CD4-positive, alpha-beta T cell treated with Interleukin-1 beta for 1 hour (primary cell): ENCODE data around the gene ZMYND10.

Experiments used
- DNase-seq, 2 donors: peaks; one replicate each; pipeline ENCODE4 v3.0.0-alpha.2; 2020 to 2022

The ZMYND10 gene

GRCh38 chr3:50300681-50301254 lies 44.8 kb downstream of the ZMYND10 start:
- DNase-seq = no peak

GRCh38 chr3:50299929-50300680 lies 45.4 kb downstream of the ZMYND10 start:
- DNase-seq = peak in 1 of 2 donors; percentile 66

DNA sequence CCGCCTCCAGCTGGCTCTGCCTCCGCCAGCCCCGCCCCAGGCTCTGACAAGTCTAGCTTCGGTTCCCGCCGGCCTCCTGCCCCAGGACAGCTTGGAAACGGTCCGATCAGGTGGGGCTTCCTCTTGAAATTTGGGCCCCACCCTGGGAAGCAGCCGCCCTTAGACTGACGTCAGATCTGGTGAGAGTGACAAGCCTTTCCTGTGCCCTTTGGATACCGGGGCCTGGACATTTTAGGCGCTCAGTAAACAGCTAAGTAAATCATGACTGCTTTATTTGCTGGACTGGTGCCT lies 45.9 kb downstream of the ZMYND10 start:
- DNase-seq = no peak

DNA sequence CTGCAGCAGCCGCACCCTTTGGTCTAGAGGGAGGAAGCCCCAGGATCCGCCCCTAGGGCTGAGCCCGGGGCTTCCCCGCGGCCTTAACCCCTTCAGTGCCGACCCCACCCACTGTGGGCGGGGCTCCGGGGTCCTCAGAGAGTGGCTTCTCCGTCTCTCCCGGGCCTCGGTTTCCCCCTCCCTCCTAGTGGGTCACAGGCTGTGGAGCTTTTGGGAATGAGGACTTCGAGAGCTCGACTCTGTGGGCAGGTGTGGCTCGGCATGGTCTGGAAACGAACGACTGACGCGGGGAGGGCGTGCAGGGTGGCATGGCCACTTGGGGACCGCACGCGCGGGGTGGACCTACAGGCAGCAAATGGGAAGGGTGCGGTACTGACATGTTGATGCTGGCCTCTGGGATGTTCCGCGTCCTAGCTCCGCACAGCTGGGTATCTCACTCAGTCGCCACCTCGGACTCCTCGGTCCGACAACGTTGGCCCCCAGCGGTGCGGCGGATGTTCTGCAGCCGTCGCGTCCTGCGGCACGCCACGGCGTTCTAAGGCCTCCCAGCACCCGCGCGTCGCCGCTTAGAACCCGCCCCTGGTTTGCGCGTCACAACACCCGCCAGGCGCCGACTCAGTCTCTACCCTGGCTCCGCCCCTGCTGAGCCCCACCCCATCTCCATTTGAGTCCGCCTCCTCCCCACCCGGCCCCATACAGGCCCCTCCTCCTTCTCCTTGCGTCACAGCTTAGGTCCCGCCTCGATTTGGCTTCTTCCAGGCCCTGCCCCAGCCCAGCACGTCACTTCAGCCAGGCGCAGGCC lies 46.5 kb downstream of the ZMYND10 start, which contains the start of the genes HYAL3 and NAA80:
HYAL3 (minus strand) TSS at position 570 of the 802 bp plus-strand sequence. CDS start 3,803 bp downstream, outside the sequence.
NAA80 (minus strand) TSS at position 570 of the 802 bp plus-strand sequence. CDS start 1,942 bp downstream, outside the sequence.
- peak; percentile 99 to 100 for DNase-seq

DNA sequence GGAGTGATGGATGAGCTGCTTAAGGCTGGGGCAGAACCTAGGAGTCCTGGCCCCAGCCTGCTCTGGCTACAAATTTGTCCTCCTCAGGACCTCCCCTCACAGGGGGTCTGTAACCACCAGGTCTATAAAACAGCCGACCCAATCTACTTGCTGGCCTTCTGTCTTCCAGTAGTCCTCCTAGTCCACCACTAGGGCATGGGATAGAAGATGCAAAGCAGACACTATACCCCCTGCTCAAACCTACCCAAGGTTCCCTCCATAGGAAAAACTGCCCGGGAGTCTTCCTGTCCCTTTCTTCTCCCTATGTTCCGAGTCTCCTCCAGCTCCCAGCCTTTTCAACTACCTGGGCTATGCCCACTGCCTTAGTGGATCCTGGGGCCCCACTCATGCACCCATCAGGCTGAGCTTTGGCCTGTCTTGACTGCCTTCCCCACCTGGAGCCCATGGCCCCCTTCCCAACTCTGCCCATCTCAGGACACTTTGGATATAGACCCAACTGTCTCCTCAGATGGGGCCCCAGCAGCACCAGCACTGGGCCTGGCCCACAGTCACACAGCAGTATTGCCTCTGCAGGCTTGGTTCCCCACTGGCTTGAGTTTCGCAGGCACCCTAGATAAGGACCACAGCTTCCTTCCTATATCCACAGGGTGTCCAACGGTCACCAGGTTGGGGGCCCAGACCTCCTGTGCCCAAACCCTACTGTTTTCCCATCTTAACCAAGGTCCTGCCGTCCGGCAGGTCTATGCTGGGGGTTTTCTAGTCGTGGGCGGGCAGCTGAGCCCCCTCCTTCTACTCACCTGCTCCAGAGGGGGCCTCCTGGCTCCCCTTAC lies 47.4 kb downstream of the ZMYND10 start:
- no peak for DNase-seq

DNA sequence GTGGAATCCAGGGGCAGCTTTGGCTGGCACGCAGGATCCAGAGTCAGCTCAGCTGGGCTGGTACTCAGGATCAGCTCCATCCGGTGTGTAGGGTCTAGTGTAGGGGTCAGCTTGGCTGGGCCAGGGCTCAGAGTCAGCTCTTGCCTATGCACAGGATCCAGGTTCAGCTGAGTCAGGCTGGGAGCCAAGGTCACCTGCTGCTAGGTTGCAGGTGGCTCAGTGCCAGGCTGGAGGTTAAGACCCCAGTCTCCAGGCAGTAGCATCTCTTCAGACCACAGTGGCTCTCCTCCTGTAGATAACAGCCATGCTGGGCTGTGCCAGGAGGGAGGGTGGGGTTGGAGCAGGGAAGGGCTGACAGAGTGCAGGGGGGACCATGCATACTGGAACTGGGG lies 48.2 kb downstream of the ZMYND10 start:
- DNase-seq = no peak

DNA sequence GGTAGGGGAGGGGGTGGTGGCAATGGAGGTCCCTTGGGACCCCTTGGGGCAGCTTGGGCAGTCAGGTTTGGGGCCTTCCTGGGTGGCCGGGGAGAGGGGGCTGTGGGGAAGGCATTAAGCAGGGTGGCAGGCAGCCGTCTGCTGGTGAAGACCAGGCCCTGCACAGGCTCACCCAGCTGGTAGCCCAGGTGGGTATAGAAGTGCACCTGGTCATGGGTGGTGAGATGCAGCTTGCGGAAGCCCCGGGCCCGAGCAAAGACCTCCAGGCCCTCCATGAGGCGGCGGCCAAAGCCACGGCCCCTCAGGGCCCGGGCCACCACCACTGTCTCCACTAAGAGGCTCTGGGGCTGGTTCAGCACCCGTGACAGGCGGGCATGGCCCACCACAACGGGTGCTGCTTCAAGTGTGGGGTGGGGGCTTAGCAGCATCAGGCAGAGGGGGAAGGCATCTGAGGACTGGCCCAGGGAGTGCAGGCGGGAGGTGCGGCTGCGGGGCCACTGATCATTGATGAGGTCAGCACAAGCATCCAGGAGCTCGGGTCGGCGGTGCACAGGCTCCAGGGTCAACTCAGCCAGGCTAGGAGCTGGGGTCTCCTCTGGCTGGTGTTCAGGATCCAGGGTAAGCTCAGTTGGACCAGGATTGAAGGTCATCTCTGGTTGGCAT lies 48.7 kb downstream of the ZMYND10 start:
- DNase-seq = no peak

DNA sequence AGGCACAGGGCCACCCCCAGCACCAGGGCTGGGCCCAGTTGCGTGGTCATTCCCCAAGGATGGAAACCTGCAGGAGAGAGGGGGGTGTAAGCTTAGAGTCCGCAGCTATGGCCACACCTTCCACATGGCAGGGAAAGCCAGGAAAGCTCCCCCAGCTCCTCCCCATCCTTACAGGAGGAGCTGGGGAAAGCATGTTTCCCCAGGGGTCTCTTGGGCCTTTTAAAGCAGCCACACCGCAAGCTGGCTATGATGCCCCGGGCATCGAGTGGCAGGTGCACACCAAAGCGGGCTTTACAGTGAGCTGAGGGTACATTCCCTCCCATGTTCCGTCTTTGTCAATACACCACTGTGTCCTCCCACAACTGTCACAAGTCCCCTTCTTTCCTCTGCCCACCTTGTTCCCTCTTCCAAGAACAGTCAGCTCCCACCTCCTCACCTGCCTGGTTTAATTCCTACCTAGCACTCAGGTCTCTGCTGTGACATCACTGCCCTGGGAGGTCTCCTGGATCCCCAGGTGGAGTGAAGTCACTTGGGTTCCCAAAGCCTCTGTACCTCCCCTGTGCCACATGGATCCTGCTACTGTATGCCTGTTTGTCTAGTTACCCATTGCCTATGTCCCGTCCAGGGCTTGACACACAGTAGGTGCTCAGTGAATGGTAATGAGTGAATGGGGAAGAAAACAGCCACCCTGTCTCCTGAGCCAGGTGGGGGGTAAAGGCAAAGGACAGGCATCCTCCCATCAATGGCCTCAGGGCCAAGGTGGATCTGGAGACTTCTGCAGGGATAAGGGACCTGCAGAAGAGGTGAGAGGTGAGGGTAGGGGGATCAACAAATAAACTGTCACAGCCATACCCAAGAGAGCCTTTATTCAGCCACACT lies 49.7 kb downstream of the ZMYND10 start:
- DNase-seq = no peak

DNA sequence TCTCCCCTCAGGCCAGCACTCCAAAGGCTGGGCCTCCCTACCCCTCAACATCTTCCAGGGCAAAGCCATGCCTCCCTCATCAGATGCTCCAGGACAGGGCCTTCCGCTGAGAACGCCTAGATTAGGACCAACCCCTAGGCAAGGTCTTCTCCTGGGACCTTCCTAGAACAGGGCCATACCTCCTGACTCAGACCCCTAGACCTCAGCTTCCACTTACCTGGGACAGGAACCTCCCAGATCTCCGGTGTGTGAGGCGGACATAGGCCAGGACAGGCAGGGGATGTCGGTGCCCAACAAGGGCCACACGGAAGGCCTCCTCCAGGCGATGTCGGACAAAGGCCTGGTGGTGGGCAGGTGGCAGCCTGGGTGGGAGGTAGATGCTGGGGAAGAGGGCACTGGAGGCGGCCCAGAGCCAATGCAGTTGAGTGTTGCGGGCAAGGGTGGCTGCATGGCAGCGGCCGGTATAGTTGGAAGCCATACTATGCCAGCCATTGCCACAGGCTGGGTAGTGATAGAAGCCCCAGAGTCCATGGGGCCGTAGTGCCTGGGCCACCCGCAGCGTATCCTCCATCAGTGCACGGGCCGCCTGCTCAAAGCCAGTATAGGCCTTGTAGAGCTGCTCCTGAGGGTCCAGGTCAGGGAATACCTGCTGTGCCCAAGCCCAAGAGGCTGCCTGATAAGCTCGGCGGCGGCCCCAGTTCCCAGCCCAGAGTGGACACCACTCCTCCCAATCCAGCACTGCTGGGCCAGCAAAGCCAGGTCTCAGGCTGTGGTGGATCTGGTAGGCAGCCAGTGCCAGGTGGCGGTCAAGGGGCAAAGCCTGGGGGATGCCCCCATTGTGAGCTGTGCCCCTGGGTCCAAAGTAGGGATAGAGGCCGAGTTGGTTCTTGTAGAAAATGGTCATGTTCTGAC lies 50.8 kb downstream of the ZMYND10 start:
- DNase-seq = no peak

GRCh38 chr3:50294089-50294488 lies 51.4 kb downstream of the ZMYND10 start:
- no peak for DNase-seq

DNA sequence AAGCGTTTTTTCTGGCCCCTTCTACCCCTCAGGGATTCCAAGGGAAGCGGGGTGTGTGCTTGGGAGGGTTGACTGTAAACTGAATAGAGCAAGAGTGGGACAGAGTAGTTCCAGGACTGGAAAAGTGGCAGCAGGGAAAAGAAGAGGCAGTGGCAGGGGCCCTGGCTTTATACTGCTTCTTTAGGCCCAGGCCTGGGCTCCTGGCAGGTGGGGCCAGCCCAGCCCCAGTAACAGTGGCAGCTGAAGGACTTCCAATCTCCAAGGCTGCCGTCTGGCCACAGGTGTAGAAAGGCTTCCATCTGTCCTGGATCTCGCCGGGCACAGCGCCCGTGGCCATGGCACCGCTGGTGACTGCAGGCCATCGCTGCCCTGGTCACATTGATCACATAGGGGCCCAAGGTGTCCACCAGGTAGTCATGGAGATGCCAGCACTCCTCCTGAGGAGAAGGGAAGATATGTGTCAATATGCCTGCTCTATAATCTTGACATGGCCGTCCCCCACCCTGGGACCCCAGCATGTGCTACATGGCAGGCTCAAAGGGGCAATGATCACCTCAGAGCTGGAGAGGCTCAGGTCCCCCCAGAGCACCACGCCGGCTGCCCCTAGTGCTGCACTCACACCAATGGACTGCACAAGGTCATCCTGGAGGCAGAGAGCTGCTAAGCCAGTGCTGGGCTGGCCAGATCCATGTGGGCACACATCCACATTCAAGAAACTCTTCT lies 52.3 kb downstream of the ZMYND10 start:
- DNase-seq = no peak

DNA sequence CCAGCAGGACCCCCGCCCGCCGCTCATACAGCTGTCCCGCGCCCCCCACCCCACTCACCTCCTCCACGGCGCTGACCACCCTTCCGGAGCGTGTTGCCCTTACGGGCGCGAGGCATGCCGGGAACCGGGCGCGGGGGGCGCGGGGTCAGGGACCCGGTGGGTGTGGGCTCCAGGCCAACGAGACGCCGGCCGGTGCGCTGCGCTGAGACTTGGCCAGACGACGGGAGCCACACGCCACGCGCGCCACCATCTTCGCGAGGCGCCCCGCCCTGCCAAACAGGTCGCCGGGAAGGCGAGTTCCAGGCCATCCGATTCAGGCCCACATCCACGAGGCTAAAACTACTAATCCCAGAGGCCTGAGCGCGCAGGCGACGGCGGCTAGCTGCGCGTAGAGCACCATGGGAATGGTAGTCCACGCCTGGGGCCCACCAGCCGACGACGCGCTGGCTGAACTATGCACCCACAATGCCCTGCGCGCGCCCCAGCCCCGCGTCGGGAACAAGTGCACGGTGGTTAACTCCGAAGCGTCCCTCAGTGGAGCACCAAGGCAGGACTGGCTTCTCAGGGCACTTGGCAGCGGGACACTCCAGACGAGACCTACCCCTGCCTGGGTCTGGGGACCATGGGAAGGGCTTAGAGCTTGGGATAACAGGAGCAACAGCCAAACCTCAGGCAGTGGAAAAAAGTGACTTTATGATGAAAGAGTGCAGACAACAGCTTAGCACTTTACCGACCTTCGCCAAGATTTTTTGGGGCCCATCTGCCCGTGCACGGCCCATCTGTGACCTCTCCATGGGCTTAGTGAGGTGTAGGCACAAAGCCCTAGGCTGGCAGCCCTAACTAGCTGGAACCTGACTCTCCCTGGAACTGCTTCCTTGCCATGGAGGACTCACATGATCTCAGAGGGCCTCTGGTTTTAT lies 53.1 kb downstream of the ZMYND10 start, which contains the start of gene IFRD2:
IFRD2 (minus strand) TSS at position 271 of the 920 bp plus-strand sequence; CDS start at position 116, 155 bp downstream.
- DNase-seq = peak; percentile 96 to 97
